ENCODE results near the gene SPATA24.
"Not testable (repeated sequence)": the region's sequence is repeated elsewhere in the genome, so short reads cannot be mapped to it uniquely, and the experiment has no call there.

DNA sequence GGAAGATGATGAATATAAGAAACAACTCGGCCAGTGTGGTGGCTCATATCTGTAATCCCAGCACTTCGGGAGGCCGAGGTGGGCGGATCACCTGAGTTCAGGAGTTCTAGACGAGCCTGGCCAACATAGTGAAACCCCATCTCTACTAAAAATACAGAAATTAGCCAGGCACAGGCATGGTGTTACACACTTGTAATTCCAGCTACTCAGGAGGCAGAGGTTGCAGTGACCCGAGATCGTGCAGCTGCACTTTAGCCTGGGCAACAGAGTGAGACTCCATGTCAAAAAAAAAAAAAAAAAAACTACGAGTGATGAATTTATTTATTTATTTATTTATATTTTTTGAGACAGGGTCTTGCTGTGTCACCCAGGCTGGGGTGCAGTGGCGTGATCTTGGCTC, 56.0 kb downstream of the SPATA24 start:
- TF ChIP-seq, protein P1, sequence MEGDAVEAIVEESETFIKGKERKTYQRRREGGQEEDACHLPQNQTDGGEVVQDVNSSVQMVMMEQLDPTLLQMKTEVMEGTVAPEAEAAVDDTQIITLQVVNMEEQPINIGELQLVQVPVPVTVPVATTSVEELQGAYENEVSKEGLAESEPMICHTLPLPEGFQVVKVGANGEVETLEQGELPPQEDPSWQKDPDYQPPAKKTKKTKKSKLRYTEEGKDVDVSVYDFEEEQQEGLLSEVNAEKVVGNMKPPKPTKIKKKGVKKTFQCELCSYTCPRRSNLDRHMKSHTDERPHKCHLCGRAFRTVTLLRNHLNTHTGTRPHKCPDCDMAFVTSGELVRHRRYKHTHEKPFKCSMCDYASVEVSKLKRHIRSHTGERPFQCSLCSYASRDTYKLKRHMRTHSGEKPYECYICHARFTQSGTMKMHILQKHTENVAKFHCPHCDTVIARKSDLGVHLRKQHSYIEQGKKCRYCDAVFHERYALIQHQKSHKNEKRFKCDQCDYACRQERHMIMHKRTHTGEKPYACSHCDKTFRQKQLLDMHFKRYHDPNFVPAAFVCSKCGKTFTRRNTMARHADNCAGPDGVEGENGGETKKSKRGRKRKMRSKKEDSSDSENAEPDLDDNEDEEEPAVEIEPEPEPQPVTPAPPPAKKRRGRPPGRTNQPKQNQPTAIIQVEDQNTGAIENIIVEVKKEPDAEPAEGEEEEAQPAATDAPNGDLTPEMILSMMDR (conservative IDR thresholded peaks at IDR 0.05; ENCODE audit: low read depth, low read length): not testable (repeated sequence)
- not testable (repeated sequence) for TF ChIP-seq EZH2phosphoT487 (IDR thresholded peaks at IDR 0.05; ENCODE audit: borderline replicate concordance, low read length); EZH2 (IDR thresholded peaks at IDR 0.05; ENCODE audit: low read length, unreplicated experiment)
